NB4 (cell line): ENCODE results near the gene CHST9.

Experiments
- CTCF ChIP-seq: IDR thresholded peaks from one replicate; pipeline ENCODE4 v1.5.1; 2012; ENCODE audit warnings: low read depth, low read length
- POLR2A ChIP-seq: IDR thresholded peaks from 2 replicates; pipeline ENCODE4 v1.6.1; 2011; ENCODE audit warnings: mild to moderate bottlenecking; ENCODE audit not compliant: insufficient read length; ENCODE audit errors: extremely low read depth

- TF ChIP-seq CTCF (no peak), POLR2A (no peak)
These were observed 70.3 kb downstream of the CHST9 start for GRCh38 chr18:27114842-27115241.
